Prostate gland (tissue), 2 donors: ENCODE measurements around the gene TMEM165. TPM values are rescaled to one million over a fixed set of nuclear protein-coding genes. Genes with fewer than 3 reads are reported as not detected.

Experiments
- DNase-seq: peaks from one replicate; pipeline ENCODE4 v3.0.0-alpha.2; 2019; ENCODE audit warnings: low spot score
- H3K27ac ChIP-seq, 2 donors: fragments of 200-600 bp; sonication (generic); 2 replicates each; pipeline ENCODE4 v1.5.1; 2017 to 2019
- H3K27me3 ChIP-seq: fragments of 200-600 bp; sonication (generic); replicated peaks from 2 replicates; pipeline ENCODE4 v1.5.1; 2019; ENCODE audit not compliant: insufficient read depth
- H3K36me3 ChIP-seq, 2 donors: fragments of 200-600 bp; sonication (generic); 1 replicate in 1 of 2; 2 replicates in 1 of 2; pipeline versions ENCODE4 v1.5.1 to v1.8.1; 2017 to 2019
- H3K4me1 ChIP-seq: fragments of 200-600 bp; sonication (generic); replicated peaks from 2 replicates; pipeline ENCODE4 v1.5.1; 2019
- H3K4me3 ChIP-seq, 2 donors: fragments of 200-600 bp; sonication (generic); 2 replicates each; pipeline ENCODE4 v1.5.1; 2017 to 2019
- H3K9me3 ChIP-seq: fragments of 200-600 bp; sonication (generic); 2 replicates; pipeline ENCODE4 v1.5.1; 2017
- CTCF ChIP-seq, 4 experiments: fragments of 200-600 bp in 2 of 4; fragments of 450-650 bp in 2 of 4; sonication (generic) in 2 of 4; IDR thresholded peaks; 1 replicate in 3 of 4; 2 replicates in 1 of 4; pipeline ENCODE4 v1.5.1; 2016 to 2019; ENCODE audit warnings: antibody characterized with exemption in 4 of 4, mild to moderate bottlenecking in 2 of 4, moderate library complexity in 2 of 4
- POLR2A ChIP-seq: fragments of 450-650 bp; IDR thresholded peaks from one replicate; pipeline ENCODE4 v1.6.1; 2016; ENCODE audit warnings: antibody characterized with exemption, mild to moderate bottlenecking
- POLR2AphosphoS5 ChIP-seq: sonication (generic); formaldehyde crosslinking; IDR thresholded peaks from one replicate; pipeline ENCODE4 v1.6.1; 2017; ENCODE audit warnings: antibody characterized with exemption
- WGBS: methylation state at CpG from one replicate; pipeline ENCODE4 v1.1.5; 2018; 5-methylcytosine and 5-hydroxymethylcytosine counted together
- intact Hi-C: fragments of 100-400 bp; cut with DNase I; formaldehyde crosslinking; loops from one replicate; pipeline ENCODE4 v1.14.2; 2022
- small RNA-seq, 2 donors: library from RNA; depleted of rRNA; stranded (forward); fragments of <200 nt; gene quantifications; one replicate each; pipeline ENCODE3, GENCODE V24; 2016
- total RNA-seq, 2 donors: library from RNA; depleted of rRNA; stranded (reverse); fragments of >200 nt; gene quantifications; one replicate each; pipeline ENCODE4 v1.1.0, GENCODE V29; 2016

Gene TMEM165
- total RNA-seq, 2 donors from 2014 or later: 117 to 183 TPM

DNA sequence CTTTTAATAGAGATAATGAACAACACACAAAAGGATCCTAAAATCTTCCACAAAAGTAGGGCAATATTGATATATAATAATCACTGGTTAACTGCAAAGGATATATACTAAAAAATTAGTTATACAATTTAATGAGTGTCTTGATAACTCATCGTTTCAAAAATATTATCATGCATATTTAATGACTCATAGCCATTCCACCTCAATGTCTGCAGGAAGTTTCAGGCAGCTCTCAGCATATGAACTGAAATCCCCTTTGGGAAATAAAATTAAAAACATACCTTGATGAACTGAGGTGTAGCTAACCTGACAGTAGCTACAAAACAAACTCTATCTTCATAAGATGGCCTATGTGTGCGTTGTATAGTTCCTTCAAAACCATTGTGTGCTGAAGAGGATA lies 62.9 kb downstream of the TMEM165 start:
- no peak for DNase-seq
- no peaks in the 10 kb centered on the region for H3K36me3 ChIP-seq
- no peaks in the 10 kb centered on the region for H3K4me1 ChIP-seq
- TF ChIP-seq POLR2AphosphoS5 (no peak), CTCF (IDR thresholded peaks at IDR 0.05) (no peak), POLR2A (no peak)
- no peak overlapping the region for H3K4me3 ChIP-seq
- intact Hi-C loops: no loop called here
- no peak overlapping the region for H3K27ac ChIP-seq
- H3K27me3 ChIP-seq: no peaks in the 10 kb centered on the region
- 87% methylated on average over 2 of the region's 2 CpGs for WGBS
- no peaks in the 10 kb centered on the region for H3K9me3 ChIP-seq

DNA sequence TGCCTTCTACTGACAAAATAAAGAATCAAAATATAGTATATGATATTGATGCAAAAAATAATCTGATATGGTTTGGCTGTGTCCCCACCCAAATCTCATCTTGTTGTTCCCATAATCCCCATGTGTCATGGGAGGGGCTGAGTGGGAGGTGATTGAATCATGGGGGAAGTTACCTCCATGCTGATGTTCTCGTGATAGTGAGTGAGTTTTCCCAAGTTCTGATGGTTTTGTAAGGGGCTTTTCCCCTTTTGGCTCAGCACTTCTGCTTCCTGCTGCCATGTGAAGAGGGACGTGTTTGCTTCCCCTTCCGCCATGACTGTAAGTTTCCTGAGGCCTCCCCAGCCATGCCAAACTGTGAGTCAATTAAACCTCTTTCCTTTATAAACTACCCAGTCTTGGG lies 70.2 kb downstream of the TMEM165 start:
- Histone ChIP-seq H3K9me3 (no peaks in the 10 kb centered on the region), H3K36me3 (no peaks in the 10 kb centered on the region), H3K4me3 (no peak overlapping the region), H3K27me3 (no peaks in the 10 kb centered on the region), H3K27ac (no peak overlapping the region), H3K4me1 (no peaks in the 10 kb centered on the region)
- TF ChIP-seq POLR2A: no peak
- TF ChIP-seq CTCF (IDR thresholded peaks at IDR 0.05): no peak
- no peak for TF ChIP-seq POLR2AphosphoS5
- intact Hi-C loops: no loop called here
- no peak for DNase-seq
- WGBS: 93% methylated on average over 3 of the region's 3 CpGs

DNA sequence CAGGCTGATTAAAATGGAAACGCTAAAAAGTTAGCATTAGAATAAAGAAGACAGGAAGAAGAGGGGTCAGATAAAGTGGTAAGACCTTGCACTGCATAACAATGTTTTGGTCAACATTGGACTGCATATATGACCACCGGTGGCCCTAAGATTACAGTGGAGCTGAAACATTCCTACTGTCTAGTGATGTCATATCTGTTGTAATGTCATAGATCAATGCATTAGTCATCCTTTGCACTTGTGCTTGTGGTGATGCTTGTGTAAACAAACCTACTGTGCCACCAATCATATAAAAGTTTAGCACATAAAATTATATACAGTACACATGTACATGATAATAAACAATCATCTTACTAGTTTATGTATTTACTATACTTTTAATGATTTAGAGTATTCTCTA lies 73.0 kb downstream of the TMEM165 start:
- Histone ChIP-seq H3K9me3 (no peaks in the 10 kb centered on the region), H3K36me3 (no peaks in the 10 kb centered on the region), H3K4me3 (no peak overlapping the region), H3K4me1 (no peaks in the 10 kb centered on the region), H3K27ac (no peak overlapping the region), H3K27me3 (no peaks in the 10 kb centered on the region)
- 89% methylated on average over 2 of the region's 2 CpGs for WGBS
- intact Hi-C loops: no loop called here
- DNase-seq: no peak
- TF ChIP-seq POLR2A (no peak), CTCF (IDR thresholded peaks at IDR 0.05) (no peak), POLR2AphosphoS5 (no peak)

DNA sequence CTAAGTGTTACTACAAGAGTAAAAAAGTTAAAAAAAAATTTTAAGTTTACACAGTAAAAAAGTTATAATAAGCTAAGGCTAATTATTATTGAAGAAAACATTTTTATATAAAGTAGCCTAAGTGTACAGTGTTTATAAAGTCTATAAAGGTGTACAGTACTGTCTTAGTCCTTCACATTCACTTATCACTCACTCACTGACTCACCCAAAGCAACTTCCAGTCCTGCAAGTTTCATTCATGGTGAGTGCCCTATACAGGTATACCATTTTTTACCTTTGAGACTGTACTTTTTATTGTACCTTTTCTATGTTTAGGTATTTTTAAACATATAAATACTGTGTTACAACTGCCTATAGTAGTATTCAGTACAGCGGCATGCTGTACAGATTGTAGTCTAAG lies 74.2 kb downstream of the TMEM165 start:
- 97% methylated on average over 1 of the region's 1 CpG for WGBS
- H3K27me3 ChIP-seq: no peaks in the 10 kb centered on the region
- no peaks in the 10 kb centered on the region for H3K4me1 ChIP-seq
- TF ChIP-seq CTCF (IDR thresholded peaks at IDR 0.05): no peak
- TF ChIP-seq POLR2A: no peak
- no peak for TF ChIP-seq POLR2AphosphoS5
- no peaks in the 10 kb centered on the region for H3K36me3 ChIP-seq
- H3K4me3 ChIP-seq: no peak overlapping the region
- intact Hi-C loops: no loop called here
- H3K27ac ChIP-seq: no peak overlapping the region
- no peaks in the 10 kb centered on the region for H3K9me3 ChIP-seq
- no peak for DNase-seq

Small RNA genes within 50 kb of the gene (small RNA-seq; reads per million reads assigned to genes)
- gene RF00019: 0 reads per million in 2 donors

Other genes with a start within 250 kb of the TMEM165 start
- 10 to 100 TPM in 1 of 2 donors, 1 to 10 TPM in 1; 6.6 to 14.8 TPM for gene SRD5A3, start 49.7 kb upstream of the TMEM165 start, total RNA-seq
- gene CLOCK, start 151.0 kb downstream of the TMEM165 start, total RNA-seq: 10 to 100 TPM; 19.5 to 25.4 TPM
- not detected for gene PDCL2, start 196.3 kb downstream of the TMEM165 start, total RNA-seq
- gene NMU, start 240.3 kb downstream of the TMEM165 start, total RNA-seq: 1 to 10 TPM in 1 of 2 donors, not detected in 1; 2.5 TPM